H1 (cell line): ENCODE measurements around the gene TENT5A.

ENCODE experiments used
- BACH1 ChIP-seq: IDR thresholded peaks from 2 replicates; pipeline ENCODE4 v1.6.1; 2012; ENCODE audit warnings: low read length, improper control_type of control experiment
- CEBPB ChIP-seq: IDR thresholded peaks from 2 replicates; pipeline ENCODE4 v1.6.1; 2012; ENCODE audit warnings: low read depth, low read length
- CHD2 ChIP-seq: IDR thresholded peaks from 2 replicates; pipeline ENCODE4 v1.6.1; 2012; ENCODE audit warnings: low read length, improper control_type of control experiment
- CTCF ChIP-seq, 3 experiments: IDR thresholded peaks; 1 replicate in 2 of 3; 2 replicates in 1 of 3; pipeline versions ENCODE4 v1.5.1 to v1.6.1; 2011; ENCODE audit warnings: low read length in 3 of 3, mild to moderate bottlenecking in 3 of 3, inconsistent platforms in 2 of 3, low read depth in 1 of 3, moderate library complexity in 1 of 3; ENCODE audit not compliant: insufficient read depth in 1 of 3; ENCODE audit errors: control extremely low read depth in 1 of 3
- EGR1 ChIP-seq: IDR thresholded peaks from 2 replicates; pipeline ENCODE4 v1.6.1; 2011; ENCODE audit warnings: low read depth, low read length, borderline replicate concordance
- EP300 ChIP-seq, 2 experiments: IDR thresholded peaks; 1 replicate in 1 of 2; 2 replicates in 1 of 2; pipeline ENCODE4 v1.6.1; 2011 to 2012; ENCODE audit warnings: low read depth in 2 of 2, low read length in 2 of 2, mild to moderate bottlenecking in 2 of 2, borderline replicate concordance in 1 of 2, inconsistent platforms in 1 of 2, moderate library complexity in 1 of 2
- FOSL1 ChIP-seq: IDR thresholded peaks from 2 replicates; pipeline ENCODE4 v1.6.1; 2011; ENCODE audit warnings: mild to moderate bottlenecking, low read depth, low read length, moderate library complexity; ENCODE audit not compliant: insufficient read depth
- KDM5A ChIP-seq: fragments of 200-600 bp; IDR thresholded peaks from 2 replicates; pipeline ENCODE4 v1.7.1; 2012; ENCODE audit warnings: mild to moderate bottlenecking, low read length, inconsistent platforms, mixed read lengths
- MAFK ChIP-seq: IDR thresholded peaks from 2 replicates; pipeline ENCODE4 v1.6.1; 2012; ENCODE audit warnings: low read depth, mild to moderate bottlenecking, improper control_type of control experiment, low read length
- PHF8 ChIP-seq: fragments of 200-600 bp; sonication (generic); conservative IDR thresholded peaks from 2 replicates; pipeline ENCODE4 v1.7.1; 2012; ENCODE audit warnings: low read depth, mild to moderate bottlenecking, inconsistent platforms, low read length, moderate library complexity
- POLR2A ChIP-seq, 2 experiments: IDR thresholded peaks; 1 replicate in 1 of 2; 2 replicates in 1 of 2; pipeline ENCODE4 v1.6.1; 2011; ENCODE audit warnings: low read depth in 2 of 2, low read length in 2 of 2, mild to moderate bottlenecking in 2 of 2; ENCODE audit errors: control extremely low read depth in 1 of 2
- POLR2AphosphoS5 ChIP-seq: IDR thresholded peaks from 2 replicates; pipeline ENCODE4 v1.6.1; 2011; ENCODE audit warnings: low read depth, low read length
- RAD21 ChIP-seq, 2 experiments: IDR thresholded peaks in 1 of 2; conservative IDR thresholded peaks in 1 of 2; 2 replicates each; pipeline ENCODE4 v1.6.1; 2011; ENCODE audit warnings: low read depth in 2 of 2, low read length in 2 of 2, improper control_type of control experiment in 1 of 2, inconsistent platforms in 1 of 2, mild to moderate bottlenecking in 1 of 2, moderate library complexity in 1 of 2
- TCF12 ChIP-seq: IDR thresholded peaks from 2 replicates; pipeline ENCODE4 v1.6.1; 2011; ENCODE audit warnings: low read depth, mild to moderate bottlenecking, low read length

- TF ChIP-seq CTCF (IDR thresholded peaks at IDR 0.05; ENCODE audit: control extremely low read depth in 1 of 3, insufficient read depth in 1 of 3, low read depth in 1 of 3, low read length in 3 of 3) (no peak), CHD2 (no peak), POLR2A (IDR thresholded peaks at IDR 0.05; ENCODE audit: control extremely low read depth in 1 of 2, low read depth in 2 of 2, low read length in 2 of 2) (no peak), MAFK (no peak), PHF8 (no peak), KDM5A (no peak), TCF12 (no peak), BACH1 (no peak), CEBPB (no peak), POLR2AphosphoS5 (no peak), EP300 (IDR thresholded peaks at IDR 0.05; ENCODE audit: borderline replicate concordance in 1 of 2, low read depth in 2 of 2, low read length in 2 of 2) (no peak), EGR1 (no peak), RAD21 (IDR thresholded peaks at IDR 0.05 in 1 of 2, conservative IDR thresholded peaks at IDR 0.05 in 1 of 2; ENCODE audit: low read depth in 2 of 2, low read length in 2 of 2) (no peak), FOSL1 (no peak)
These were observed 54.9 kb downstream of the TENT5A start for GRCh38 chr6:81697559-81697958.
